H1 (cell line): ENCODE results near the gene CNN3. TPM values are rescaled to one million over a fixed set of nuclear protein-coding genes. Genes with fewer than 3 reads are reported as not detected.

Source experiments
- E2F6 ChIP-seq: IDR thresholded peaks from 2 replicates; pipeline ENCODE4 v1.6.1; 2012; ENCODE audit warnings: inconsistent platforms
- KDM4A ChIP-seq: IDR thresholded peaks from one replicate; pipeline ENCODE4 v1.7.1; 2012; ENCODE audit warnings: low read depth, mild to moderate bottlenecking, moderate library complexity, low read length, inconsistent platforms; ENCODE audit not compliant: severe bottlenecking
- SIX5 ChIP-seq: IDR thresholded peaks from 2 replicates; pipeline ENCODE4 v1.6.1; 2011; ENCODE audit warnings: mild to moderate bottlenecking, low read depth, low read length
- SP1 ChIP-seq: IDR thresholded peaks from 2 replicates; pipeline ENCODE4 v1.6.1; 2011; ENCODE audit warnings: low read depth, low read length
- polyA plus RNA-seq, 7 experiments: library from polyadenylated mRNA; depleted of rRNA in 3 of 7; stranded (reverse) in 5 of 7; unstranded in 2 of 7; fragments of >200 nt in 5 of 7; fragments of 200-250 nt in 2 of 7; gene quantifications; 1 replicate in 5 of 7; 2 replicates in 1 of 7; 4 replicates in 1 of 7; pipeline versions ENCODE4 v1.2.1 to v1.2.3, GENCODE V29; 2011 to 2013; ENCODE audit warnings: missing spikeins in 2 of 7, mixed read lengths in 2 of 7
- total RNA-seq: library from RNA; stranded (reverse); fragmentation: NEBNext Ultra II Directional; extraction: Animal tissue kit (Norgen Biotek cat#: 25700); gene quantifications from 2 replicates; pipeline ENCODE4 v1.2.1, GENCODE V29; 2021
- TF ChIP-seq, protein P1 (sequence below): fragments of 300-600 bp; sonication (generic); IDR thresholded peaks from 2 replicates; pipeline ENCODE4 v1.7.1; 2012; ENCODE audit warnings: low read length, moderate library complexity, mild to moderate bottlenecking, inconsistent platforms; ENCODE audit not compliant: insufficient replicate concordance

The CNN3 gene
- total and polyA plus RNA-seq, 2 of the 8 experiments (the other 6 are each of a cell fraction or from before 2014, with no cell fraction given), result 134 to 266 TPM

- TF ChIP-seq, protein P1, sequence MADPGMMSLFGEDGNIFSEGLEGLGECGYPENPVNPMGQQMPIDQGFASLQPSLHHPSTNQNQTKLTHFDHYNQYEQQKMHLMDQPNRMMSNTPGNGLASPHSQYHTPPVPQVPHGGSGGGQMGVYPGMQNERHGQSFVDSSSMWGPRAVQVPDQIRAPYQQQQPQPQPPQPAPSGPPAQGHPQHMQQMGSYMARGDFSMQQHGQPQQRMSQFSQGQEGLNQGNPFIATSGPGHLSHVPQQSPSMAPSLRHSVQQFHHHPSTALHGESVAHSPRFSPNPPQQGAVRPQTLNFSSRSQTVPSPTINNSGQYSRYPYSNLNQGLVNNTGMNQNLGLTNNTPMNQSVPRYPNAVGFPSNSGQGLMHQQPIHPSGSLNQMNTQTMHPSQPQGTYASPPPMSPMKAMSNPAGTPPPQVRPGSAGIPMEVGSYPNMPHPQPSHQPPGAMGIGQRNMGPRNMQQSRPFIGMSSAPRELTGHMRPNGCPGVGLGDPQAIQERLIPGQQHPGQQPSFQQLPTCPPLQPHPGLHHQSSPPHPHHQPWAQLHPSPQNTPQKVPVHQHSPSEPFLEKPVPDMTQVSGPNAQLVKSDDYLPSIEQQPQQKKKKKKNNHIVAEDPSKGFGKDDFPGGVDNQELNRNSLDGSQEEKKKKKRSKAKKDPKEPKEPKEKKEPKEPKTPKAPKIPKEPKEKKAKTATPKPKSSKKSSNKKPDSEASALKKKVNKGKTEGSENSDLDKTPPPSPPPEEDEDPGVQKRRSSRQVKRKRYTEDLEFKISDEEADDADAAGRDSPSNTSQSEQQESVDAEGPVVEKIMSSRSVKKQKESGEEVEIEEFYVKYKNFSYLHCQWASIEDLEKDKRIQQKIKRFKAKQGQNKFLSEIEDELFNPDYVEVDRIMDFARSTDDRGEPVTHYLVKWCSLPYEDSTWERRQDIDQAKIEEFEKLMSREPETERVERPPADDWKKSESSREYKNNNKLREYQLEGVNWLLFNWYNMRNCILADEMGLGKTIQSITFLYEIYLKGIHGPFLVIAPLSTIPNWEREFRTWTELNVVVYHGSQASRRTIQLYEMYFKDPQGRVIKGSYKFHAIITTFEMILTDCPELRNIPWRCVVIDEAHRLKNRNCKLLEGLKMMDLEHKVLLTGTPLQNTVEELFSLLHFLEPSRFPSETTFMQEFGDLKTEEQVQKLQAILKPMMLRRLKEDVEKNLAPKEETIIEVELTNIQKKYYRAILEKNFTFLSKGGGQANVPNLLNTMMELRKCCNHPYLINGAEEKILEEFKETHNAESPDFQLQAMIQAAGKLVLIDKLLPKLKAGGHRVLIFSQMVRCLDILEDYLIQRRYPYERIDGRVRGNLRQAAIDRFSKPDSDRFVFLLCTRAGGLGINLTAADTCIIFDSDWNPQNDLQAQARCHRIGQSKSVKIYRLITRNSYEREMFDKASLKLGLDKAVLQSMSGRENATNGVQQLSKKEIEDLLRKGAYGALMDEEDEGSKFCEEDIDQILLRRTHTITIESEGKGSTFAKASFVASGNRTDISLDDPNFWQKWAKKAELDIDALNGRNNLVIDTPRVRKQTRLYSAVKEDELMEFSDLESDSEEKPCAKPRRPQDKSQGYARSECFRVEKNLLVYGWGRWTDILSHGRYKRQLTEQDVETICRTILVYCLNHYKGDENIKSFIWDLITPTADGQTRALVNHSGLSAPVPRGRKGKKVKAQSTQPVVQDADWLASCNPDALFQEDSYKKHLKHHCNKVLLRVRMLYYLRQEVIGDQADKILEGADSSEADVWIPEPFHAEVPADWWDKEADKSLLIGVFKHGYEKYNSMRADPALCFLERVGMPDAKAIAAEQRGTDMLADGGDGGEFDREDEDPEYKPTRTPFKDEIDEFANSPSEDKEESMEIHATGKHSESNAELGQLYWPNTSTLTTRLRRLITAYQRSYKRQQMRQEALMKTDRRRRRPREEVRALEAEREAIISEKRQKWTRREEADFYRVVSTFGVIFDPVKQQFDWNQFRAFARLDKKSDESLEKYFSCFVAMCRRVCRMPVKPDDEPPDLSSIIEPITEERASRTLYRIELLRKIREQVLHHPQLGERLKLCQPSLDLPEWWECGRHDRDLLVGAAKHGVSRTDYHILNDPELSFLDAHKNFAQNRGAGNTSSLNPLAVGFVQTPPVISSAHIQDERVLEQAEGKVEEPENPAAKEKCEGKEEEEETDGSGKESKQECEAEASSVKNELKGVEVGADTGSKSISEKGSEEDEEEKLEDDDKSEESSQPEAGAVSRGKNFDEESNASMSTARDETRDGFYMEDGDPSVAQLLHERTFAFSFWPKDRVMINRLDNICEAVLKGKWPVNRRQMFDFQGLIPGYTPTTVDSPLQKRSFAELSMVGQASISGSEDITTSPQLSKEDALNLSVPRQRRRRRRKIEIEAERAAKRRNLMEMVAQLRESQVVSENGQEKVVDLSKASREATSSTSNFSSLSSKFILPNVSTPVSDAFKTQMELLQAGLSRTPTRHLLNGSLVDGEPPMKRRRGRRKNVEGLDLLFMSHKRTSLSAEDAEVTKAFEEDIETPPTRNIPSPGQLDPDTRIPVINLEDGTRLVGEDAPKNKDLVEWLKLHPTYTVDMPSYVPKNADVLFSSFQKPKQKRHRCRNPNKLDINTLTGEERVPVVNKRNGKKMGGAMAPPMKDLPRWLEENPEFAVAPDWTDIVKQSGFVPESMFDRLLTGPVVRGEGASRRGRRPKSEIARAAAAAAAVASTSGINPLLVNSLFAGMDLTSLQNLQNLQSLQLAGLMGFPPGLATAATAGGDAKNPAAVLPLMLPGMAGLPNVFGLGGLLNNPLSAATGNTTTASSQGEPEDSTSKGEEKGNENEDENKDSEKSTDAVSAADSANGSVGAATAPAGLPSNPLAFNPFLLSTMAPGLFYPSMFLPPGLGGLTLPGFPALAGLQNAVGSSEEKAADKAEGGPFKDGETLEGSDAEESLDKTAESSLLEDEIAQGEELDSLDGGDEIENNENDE, result no peak
- TF ChIP-seq SP1, result no peak
- TF ChIP-seq SIX5, result no peak
- no peak for TF ChIP-seq KDM4A
- no peak for TF ChIP-seq E2F6
Measured at GRCh38 chr1:94940738-94941137, 13.8 kb upstream of the CNN3 start (continued).
